HepG2 (cell line): ENCODE data around the gene SOAT2. TPM values are rescaled to one million over a fixed set of nuclear protein-coding genes. Genes with fewer than 3 reads are reported as not detected.

Experiments used
- ATRX ChIP-seq: sonication (generic); formaldehyde crosslinking; IDR thresholded peaks from 2 replicates; pipeline ENCODE4 v1.4.0; 2020; ENCODE audit warnings: missing genetic modification reagents, borderline replicate concordance
- CBX5 ChIP-seq: sonication (generic); formaldehyde crosslinking; IDR thresholded peaks from 2 replicates; pipeline ENCODE4 v1.4.0; 2020; ENCODE audit warnings: missing genetic modification reagents, borderline replicate concordance
- ELF4 ChIP-seq: sonication (generic); formaldehyde crosslinking; IDR thresholded peaks from 2 replicates; pipeline ENCODE4 v1.5.0; 2020; ENCODE audit warnings: missing genetic modification reagents, mild to moderate bottlenecking, moderate library complexity, borderline replicate concordance
- HHEX ChIP-seq: IDR thresholded peaks from 2 replicates; pipeline ENCODE4 v1.6.1; 2016; ENCODE audit warnings: control low read depth
- HMGA1 ChIP-seq: sonication (generic); formaldehyde crosslinking; conservative IDR thresholded peaks from 2 replicates; pipeline ENCODE4 v1.4.0; 2020; ENCODE audit warnings: missing genetic modification reagents
- JUN ChIP-seq: sonication (generic); formaldehyde crosslinking; IDR thresholded peaks from 2 replicates; pipeline ENCODE4 v1.4.0; 2020; ENCODE audit warnings: mild to moderate bottlenecking, missing genetic modification reagents
- KLF6 ChIP-seq: IDR thresholded peaks from 2 replicates; pipeline ENCODE4 v1.8.0; 2016; ENCODE audit warnings: missing biosample characterization, missing genetic modification reagents
- PCBP1 ChIP-seq: fragments of 200-400 bp; formaldehyde crosslinking; IDR thresholded peaks from 2 replicates; pipeline ENCODE4 v1.6.1; 2017; ENCODE audit warnings: mild to moderate bottlenecking, low read depth, low read length, borderline replicate concordance
- TEAD2 ChIP-seq: sonication (generic); formaldehyde crosslinking; IDR thresholded peaks from 2 replicates; pipeline ENCODE4 v1.9.0; 2021; ENCODE audit warnings: missing genetic modification reagents
- THAP11 ChIP-seq: IDR thresholded peaks from 2 replicates; pipeline ENCODE4 v1.6.1; 2016; ENCODE audit warnings: missing biosample characterization, missing genetic modification reagents
- ZNF280B ChIP-seq: sonication (generic); formaldehyde crosslinking; IDR thresholded peaks from 2 replicates; pipeline ENCODE4 v1.5.0; 2020; ENCODE audit warnings: missing genetic modification reagents, mild to moderate bottlenecking, borderline replicate concordance
- ZNF614 ChIP-seq: IDR thresholded peaks from 2 replicates; pipeline ENCODE4 v1.6.1; 2018; ENCODE audit warnings: missing biosample characterization, missing genetic modification reagents, inconsistent platforms, borderline replicate concordance
- polyA plus RNA-seq, 8 experiments: library from polyadenylated mRNA; depleted of rRNA in 3 of 8; stranded (reverse) in 7 of 8; unstranded in 1 of 8; fragments of >200 nt; fragmentation: Illumina TruSeq in 4 of 8; extraction: Trizol in 4 of 8; gene quantifications; 2 replicates each; pipeline versions ENCODE4 v1.2.1 to v1.2.3, GENCODE V29; 2011 to 2016; ENCODE audit warnings: low read depth in 4 of 8, missing spikeins in 1 of 8, mixed read lengths in 1 of 8; ENCODE audit not compliant: insufficient read depth in 1 of 8
- total RNA-seq, 5 experiments: library from RNA; depleted of rRNA; stranded (reverse); fragments of >200 nt; fragmentation: Illumina TruSeq; extraction: Trizol; gene quantifications; 2 replicates each; pipeline ENCODE4 v1.2.3, GENCODE V29; 2016; ENCODE audit warnings: low read depth in 1 of 5
- TF ChIP-seq, protein P1 (sequence below): IDR thresholded peaks from 2 replicates; pipeline ENCODE4 v1.6.1; 2016; ENCODE audit warnings: low read depth
- TF ChIP-seq, protein P2 (sequence below): sonication (generic); formaldehyde crosslinking; IDR thresholded peaks from 2 replicates; pipeline ENCODE4 v1.5.1; 2020; ENCODE audit warnings: mild to moderate bottlenecking, moderate library complexity, missing genetic modification reagents
- TF ChIP-seq, protein P3 (sequence below): IDR thresholded peaks from 2 replicates; pipeline ENCODE4 v1.6.1; 2016; ENCODE audit warnings: low read depth, control low read depth
- TF ChIP-seq, protein P4 (sequence below): sonication (generic); formaldehyde crosslinking; IDR thresholded peaks from 2 replicates; pipeline ENCODE4 v1.4.0; 2020; ENCODE audit warnings: missing genetic modification reagents, mild to moderate bottlenecking, borderline replicate concordance
- TF ChIP-seq, protein P5 (sequence below): sonication (generic); formaldehyde crosslinking; IDR thresholded peaks from 2 replicates; pipeline ENCODE4 v1.4.0; 2020; ENCODE audit warnings: missing genetic modification reagents
- TF ChIP-seq, protein P6 (sequence below): sonication (generic); formaldehyde crosslinking; IDR thresholded peaks from 2 replicates; pipeline ENCODE4 v1.4.0; 2020; ENCODE audit warnings: mild to moderate bottlenecking, missing genetic modification reagents

Gene SOAT2
- total and polyA plus RNA-seq, 2 of the 13 experiments (the other 11 are each of a cell fraction or from before 2014, with no cell fraction given), result 14.9 to 108 TPM

- TF ChIP-seq ZNF280B (CRISPR knock-in tag) (no peak), CBX5 (CRISPR knock-in tag) (peak; percentile 35; the same call in 1 of the 2 replicates), KLF6 (CRISPR knock-in tag) (no peak), THAP11 (CRISPR knock-in tag) (no peak), TEAD2 (CRISPR knock-in tag) (no peak), HHEX (peak; percentile 36; the same call in 1 of the 2 replicates), HMGA1 (CRISPR knock-in tag) (no peak), ZNF614 (CRISPR knock-in tag) (0 out of 2 replicates have a peak, but pooled peaks have one; percentile 44), JUN (CRISPR knock-in tag) (no peak), ELF4 (CRISPR knock-in tag) (no peak), PCBP1 (no peak), ATRX (no peak)
- TF ChIP-seq, protein P1, sequence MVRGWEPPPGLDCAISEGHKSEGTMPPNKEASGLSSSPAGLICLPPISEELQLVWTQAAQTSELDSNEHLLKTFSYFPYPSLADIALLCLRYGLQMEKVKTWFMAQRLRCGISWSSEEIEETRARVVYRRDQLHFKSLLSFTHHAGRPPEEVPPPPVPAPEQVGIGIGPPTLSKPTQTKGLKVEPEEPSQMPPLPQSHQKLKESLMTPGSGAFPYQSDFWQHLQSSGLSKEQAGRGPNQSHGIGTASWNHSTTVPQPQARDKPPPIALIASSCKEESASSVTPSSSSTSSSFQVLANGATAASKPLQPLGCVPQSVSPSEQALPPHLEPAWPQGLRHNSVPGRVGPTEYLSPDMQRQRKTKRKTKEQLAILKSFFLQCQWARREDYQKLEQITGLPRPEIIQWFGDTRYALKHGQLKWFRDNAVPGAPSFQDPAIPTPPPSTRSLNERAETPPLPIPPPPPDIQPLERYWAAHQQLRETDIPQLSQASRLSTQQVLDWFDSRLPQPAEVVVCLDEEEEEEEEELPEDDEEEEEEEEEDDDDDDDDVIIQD (CRISPR knock-in tag), result peak; percentile 23; the same call in 1 of the 2 replicates
- TF ChIP-seq, protein P2, sequence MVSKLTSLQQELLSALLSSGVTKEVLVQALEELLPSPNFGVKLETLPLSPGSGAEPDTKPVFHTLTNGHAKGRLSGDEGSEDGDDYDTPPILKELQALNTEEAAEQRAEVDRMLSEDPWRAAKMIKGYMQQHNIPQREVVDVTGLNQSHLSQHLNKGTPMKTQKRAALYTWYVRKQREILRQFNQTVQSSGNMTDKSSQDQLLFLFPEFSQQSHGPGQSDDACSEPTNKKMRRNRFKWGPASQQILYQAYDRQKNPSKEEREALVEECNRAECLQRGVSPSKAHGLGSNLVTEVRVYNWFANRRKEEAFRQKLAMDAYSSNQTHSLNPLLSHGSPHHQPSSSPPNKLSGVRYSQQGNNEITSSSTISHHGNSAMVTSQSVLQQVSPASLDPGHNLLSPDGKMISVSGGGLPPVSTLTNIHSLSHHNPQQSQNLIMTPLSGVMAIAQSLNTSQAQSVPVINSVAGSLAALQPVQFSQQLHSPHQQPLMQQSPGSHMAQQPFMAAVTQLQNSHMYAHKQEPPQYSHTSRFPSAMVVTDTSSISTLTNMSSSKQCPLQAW, result 0 out of 2 replicates have a peak, but pooled peaks have one; percentile 30
- TF ChIP-seq, protein P3, sequence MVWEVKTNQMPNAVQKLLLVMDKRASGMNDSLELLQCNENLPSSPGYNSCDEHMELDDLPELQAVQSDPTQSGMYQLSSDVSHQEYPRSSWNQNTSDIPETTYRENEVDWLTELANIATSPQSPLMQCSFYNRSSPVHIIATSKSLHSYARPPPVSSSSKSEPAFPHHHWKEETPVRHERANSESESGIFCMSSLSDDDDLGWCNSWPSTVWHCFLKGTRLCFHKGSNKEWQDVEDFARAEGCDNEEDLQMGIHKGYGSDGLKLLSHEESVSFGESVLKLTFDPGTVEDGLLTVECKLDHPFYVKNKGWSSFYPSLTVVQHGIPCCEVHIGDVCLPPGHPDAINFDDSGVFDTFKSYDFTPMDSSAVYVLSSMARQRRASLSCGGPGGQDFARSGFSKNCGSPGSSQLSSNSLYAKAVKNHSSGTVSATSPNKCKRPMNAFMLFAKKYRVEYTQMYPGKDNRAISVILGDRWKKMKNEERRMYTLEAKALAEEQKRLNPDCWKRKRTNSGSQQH, result no peak
- TF ChIP-seq, protein P4, sequence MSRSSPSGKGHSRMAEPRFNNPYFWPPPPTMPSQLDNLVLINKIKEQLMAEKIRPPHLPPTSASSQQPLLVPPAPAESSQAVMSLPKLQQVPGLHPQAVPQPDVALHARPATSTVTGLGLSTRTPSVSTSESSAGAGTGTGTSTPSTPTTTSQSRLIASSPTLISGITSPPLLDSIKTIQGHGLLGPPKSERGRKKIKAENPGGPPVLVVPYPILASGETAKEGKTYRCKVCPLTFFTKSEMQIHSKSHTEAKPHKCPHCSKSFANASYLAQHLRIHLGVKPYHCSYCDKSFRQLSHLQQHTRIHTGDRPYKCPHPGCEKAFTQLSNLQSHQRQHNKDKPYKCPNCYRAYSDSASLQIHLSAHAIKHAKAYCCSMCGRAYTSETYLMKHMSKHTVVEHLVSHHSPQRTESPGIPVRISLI, result peak; percentile 95
- TF ChIP-seq, protein P5, sequence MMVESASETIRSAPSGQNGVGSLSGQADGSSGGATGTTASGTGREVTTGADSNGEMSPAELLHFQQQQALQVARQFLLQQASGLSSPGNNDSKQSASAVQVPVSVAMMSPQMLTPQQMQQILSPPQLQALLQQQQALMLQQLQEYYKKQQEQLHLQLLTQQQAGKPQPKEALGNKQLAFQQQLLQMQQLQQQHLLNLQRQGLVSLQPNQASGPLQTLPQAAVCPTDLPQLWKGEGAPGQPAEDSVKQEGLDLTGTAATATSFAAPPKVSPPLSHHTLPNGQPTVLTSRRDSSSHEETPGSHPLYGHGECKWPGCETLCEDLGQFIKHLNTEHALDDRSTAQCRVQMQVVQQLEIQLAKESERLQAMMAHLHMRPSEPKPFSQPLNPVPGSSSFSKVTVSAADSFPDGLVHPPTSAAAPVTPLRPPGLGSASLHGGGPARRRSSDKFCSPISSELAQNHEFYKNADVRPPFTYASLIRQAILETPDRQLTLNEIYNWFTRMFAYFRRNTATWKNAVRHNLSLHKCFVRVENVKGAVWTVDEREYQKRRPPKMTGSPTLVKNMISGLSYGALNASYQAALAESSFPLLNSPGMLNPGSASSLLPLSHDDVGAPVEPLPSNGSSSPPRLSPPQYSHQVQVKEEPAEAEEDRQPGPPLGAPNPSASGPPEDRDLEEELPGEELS (CRISPR knock-in tag), result peak; percentile 91
- TF ChIP-seq, protein P6, sequence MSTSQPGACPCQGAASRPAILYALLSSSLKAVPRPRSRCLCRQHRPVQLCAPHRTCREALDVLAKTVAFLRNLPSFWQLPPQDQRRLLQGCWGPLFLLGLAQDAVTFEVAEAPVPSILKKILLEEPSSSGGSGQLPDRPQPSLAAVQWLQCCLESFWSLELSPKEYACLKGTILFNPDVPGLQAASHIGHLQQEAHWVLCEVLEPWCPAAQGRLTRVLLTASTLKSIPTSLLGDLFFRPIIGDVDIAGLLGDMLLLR (CRISPR knock-in tag), result no peak
Measured at GRCh38 chr12:53103860-53104305, 597 bp downstream of the SOAT2 start (continued).
